HepG2 (cell line): ENCODE data around the gene ECM1. TPM values are rescaled to one million over a fixed set of nuclear protein-coding genes. Genes with fewer than 3 reads are reported as not detected.

Experiments used
- IKZF5 ChIP-seq: IDR thresholded peaks from 2 replicates; pipeline ENCODE4 v1.6.1; 2018; ENCODE audit warnings: missing genetic modification reagents, mild to moderate bottlenecking, missing compliant biosample characterization
- JUNB ChIP-seq: sonication (generic); formaldehyde crosslinking; IDR thresholded peaks from 2 replicates; pipeline ENCODE4 v1.8.0; 2022; ENCODE audit warnings: missing genetic modification reagents, mild to moderate bottlenecking, borderline replicate concordance
- MTA3 ChIP-seq: sonication (generic); formaldehyde crosslinking; IDR thresholded peaks from 2 replicates; pipeline ENCODE4 v1.4.0; 2020; ENCODE audit warnings: missing genetic modification reagents
- NR1H2 ChIP-seq: sonication (generic); formaldehyde crosslinking; IDR thresholded peaks from 2 replicates; pipeline ENCODE4 v1.8.1; 2022; ENCODE audit warnings: low read depth, missing genetic modification reagents, borderline replicate concordance
- PCBP2 ChIP-seq: fragments of 200-400 bp; formaldehyde crosslinking; optimal IDR thresholded peaks from 2 replicates; pipeline ENCODE3; 2018; ENCODE audit warnings: low read length, low read depth; ENCODE audit not compliant: poor library complexity, severe bottlenecking
- SMAD9 ChIP-seq: sonication (generic); formaldehyde crosslinking; IDR thresholded peaks from 2 replicates; pipeline ENCODE4 v1.5.1; 2020; ENCODE audit warnings: mild to moderate bottlenecking, missing genetic modification reagents
- SMARCE1 ChIP-seq: fragments of 450-650 bp; IDR thresholded peaks from 2 replicates; pipeline ENCODE4 v1.6.1; 2017; ENCODE audit warnings: borderline replicate concordance
- SNAPC2 ChIP-seq: sonication (generic); formaldehyde crosslinking; IDR thresholded peaks from 2 replicates; pipeline ENCODE4 v1.8.1; 2022; ENCODE audit warnings: mild to moderate bottlenecking, missing genetic modification reagents
- XRCC5 ChIP-seq: fragments of 200-400 bp; formaldehyde crosslinking; optimal IDR thresholded peaks from 2 replicates; pipeline ENCODE3; 2017; ENCODE audit warnings: mild to moderate bottlenecking, low read length
- ZBTB33 ChIP-seq: sonication (generic); formaldehyde crosslinking; IDR thresholded peaks from 2 replicates; pipeline ENCODE4 v1.4.0; 2020; ENCODE audit warnings: missing genetic modification reagents
- ZFP37 ChIP-seq: sonication (generic); formaldehyde crosslinking; IDR thresholded peaks from 2 replicates; pipeline ENCODE4 v1.4.0; 2020; ENCODE audit warnings: missing genetic modification reagents, borderline replicate concordance
- ZNF281 ChIP-seq: sonication (generic); formaldehyde crosslinking; IDR thresholded peaks from 2 replicates; pipeline ENCODE4 v1.4.0; 2020; ENCODE audit warnings: missing genetic modification reagents, borderline replicate concordance
- polyA plus RNA-seq, 8 experiments: library from polyadenylated mRNA; depleted of rRNA in 3 of 8; stranded (reverse) in 7 of 8; unstranded in 1 of 8; fragments of >200 nt; fragmentation: Illumina TruSeq in 4 of 8; extraction: Trizol in 4 of 8; gene quantifications; 2 replicates each; pipeline versions ENCODE4 v1.2.1 to v1.2.3, GENCODE V29; 2011 to 2016; ENCODE audit warnings: low read depth in 4 of 8, missing spikeins in 1 of 8, mixed read lengths in 1 of 8; ENCODE audit not compliant: insufficient read depth in 1 of 8
- total RNA-seq, 5 experiments: library from RNA; depleted of rRNA; stranded (reverse); fragments of >200 nt; fragmentation: Illumina TruSeq; extraction: Trizol; gene quantifications; 2 replicates each; pipeline ENCODE4 v1.2.3, GENCODE V29; 2016; ENCODE audit warnings: low read depth in 1 of 5
- TF ChIP-seq, protein P1 (sequence below): sonication (generic); formaldehyde crosslinking; IDR thresholded peaks from 2 replicates; pipeline ENCODE4 v1.4.0; 2020; ENCODE audit warnings: mild to moderate bottlenecking, missing genetic modification reagents
- TF ChIP-seq, protein P2 (sequence below): sonication (generic); formaldehyde crosslinking; IDR thresholded peaks from 2 replicates; pipeline ENCODE4 v1.5.1; 2020; ENCODE audit warnings: mild to moderate bottlenecking, missing genetic modification reagents, moderate library complexity

The ECM1 gene
- total and polyA plus RNA-seq, 2 of the 13 experiments (the other 11 are each of a cell fraction or from before 2014, with no cell fraction given) = 0.42 to 1.0 TPM

GRCh38 chr1:150560011-150560438, 52.1 kb downstream of the ECM1 start (continued):
- TF ChIP-seq, protein P1, sequence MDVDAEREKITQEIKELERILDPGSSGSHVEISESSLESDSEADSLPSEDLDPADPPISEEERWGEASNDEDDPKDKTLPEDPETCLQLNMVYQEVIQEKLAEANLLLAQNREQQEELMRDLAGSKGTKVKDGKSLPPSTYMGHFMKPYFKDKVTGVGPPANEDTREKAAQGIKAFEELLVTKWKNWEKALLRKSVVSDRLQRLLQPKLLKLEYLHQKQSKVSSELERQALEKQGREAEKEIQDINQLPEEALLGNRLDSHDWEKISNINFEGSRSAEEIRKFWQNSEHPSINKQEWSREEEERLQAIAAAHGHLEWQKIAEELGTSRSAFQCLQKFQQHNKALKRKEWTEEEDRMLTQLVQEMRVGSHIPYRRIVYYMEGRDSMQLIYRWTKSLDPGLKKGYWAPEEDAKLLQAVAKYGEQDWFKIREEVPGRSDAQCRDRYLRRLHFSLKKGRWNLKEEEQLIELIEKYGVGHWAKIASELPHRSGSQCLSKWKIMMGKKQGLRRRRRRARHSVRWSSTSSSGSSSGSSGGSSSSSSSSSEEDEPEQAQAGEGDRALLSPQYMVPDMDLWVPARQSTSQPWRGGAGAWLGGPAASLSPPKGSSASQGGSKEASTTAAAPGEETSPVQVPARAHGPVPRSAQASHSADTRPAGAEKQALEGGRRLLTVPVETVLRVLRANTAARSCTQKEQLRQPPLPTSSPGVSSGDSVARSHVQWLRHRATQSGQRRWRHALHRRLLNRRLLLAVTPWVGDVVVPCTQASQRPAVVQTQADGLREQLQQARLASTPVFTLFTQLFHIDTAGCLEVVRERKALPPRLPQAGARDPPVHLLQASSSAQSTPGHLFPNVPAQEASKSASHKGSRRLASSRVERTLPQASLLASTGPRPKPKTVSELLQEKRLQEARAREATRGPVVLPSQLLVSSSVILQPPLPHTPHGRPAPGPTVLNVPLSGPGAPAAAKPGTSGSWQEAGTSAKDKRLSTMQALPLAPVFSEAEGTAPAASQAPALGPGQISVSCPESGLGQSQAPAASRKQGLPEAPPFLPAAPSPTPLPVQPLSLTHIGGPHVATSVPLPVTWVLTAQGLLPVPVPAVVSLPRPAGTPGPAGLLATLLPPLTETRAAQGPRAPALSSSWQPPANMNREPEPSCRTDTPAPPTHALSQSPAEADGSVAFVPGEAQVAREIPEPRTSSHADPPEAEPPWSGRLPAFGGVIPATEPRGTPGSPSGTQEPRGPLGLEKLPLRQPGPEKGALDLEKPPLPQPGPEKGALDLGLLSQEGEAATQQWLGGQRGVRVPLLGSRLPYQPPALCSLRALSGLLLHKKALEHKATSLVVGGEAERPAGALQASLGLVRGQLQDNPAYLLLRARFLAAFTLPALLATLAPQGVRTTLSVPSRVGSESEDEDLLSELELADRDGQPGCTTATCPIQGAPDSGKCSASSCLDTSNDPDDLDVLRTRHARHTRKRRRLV (CRISPR knock-in tag) = no peak
- TF ChIP-seq SMARCE1 = no peak
- TF ChIP-seq IKZF5 = 0 out of 2 replicates have a peak, but pooled peaks have one; percentile 18
- peak; percentile 69 for TF ChIP-seq XRCC5
- TF ChIP-seq, protein P2, sequence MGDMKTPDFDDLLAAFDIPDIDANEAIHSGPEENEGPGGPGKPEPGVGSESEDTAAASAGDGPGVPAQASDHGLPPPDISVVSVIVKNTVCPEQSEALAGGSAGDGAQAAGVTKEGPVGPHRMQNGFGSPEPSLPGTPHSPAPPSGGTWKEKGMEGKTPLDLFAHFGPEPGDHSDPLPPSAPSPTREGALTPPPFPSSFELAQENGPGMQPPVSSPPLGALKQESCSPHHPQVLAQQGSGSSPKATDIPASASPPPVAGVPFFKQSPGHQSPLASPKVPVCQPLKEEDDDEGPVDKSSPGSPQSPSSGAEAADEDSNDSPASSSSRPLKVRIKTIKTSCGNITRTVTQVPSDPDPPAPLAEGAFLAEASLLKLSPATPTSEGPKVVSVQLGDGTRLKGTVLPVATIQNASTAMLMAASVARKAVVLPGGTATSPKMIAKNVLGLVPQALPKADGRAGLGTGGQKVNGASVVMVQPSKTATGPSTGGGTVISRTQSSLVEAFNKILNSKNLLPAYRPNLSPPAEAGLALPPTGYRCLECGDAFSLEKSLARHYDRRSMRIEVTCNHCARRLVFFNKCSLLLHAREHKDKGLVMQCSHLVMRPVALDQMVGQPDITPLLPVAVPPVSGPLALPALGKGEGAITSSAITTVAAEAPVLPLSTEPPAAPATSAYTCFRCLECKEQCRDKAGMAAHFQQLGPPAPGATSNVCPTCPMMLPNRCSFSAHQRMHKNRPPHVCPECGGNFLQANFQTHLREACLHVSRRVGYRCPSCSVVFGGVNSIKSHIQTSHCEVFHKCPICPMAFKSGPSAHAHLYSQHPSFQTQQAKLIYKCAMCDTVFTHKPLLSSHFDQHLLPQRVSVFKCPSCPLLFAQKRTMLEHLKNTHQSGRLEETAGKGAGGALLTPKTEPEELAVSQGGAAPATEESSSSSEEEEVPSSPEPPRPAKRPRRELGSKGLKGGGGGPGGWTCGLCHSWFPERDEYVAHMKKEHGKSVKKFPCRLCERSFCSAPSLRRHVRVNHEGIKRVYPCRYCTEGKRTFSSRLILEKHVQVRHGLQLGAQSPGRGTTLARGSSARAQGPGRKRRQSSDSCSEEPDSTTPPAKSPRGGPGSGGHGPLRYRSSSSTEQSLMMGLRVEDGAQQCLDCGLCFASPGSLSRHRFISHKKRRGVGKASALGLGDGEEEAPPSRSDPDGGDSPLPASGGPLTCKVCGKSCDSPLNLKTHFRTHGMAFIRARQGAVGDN (CRISPR knock-in tag) = peak; percentile 65
- no peak for TF ChIP-seq SMAD9 (CRISPR knock-in tag)
- no peak for TF ChIP-seq PCBP2
- no peak for TF ChIP-seq MTA3 (CRISPR knock-in tag)
- no peak for TF ChIP-seq ZFP37
- TF ChIP-seq ZBTB33 = peak; percentile 91
- no peak for TF ChIP-seq ZNF281 (CRISPR knock-in tag)
- no peak for TF ChIP-seq NR1H2 (CRISPR knock-in tag)
- TF ChIP-seq SNAPC2 (CRISPR knock-in tag) = no peak
- no peak for TF ChIP-seq JUNB (CRISPR knock-in tag)
